Loucy (cell line): ENCODE data around the gene PLA2G2C.

Experiments used
- CTCF ChIP-seq: fragments of 200-600 bp; sonication (generic); conservative IDR thresholded peaks from 2 replicates; pipeline ENCODE4 v1.5.1; 2014; ENCODE audit warnings: mild to moderate bottlenecking, antibody characterized with exemption, low read length
- EZH2phosphoT487 ChIP-seq: fragments of 200-600 bp; IDR thresholded peaks from 2 replicates; pipeline ENCODE4 v1.6.1; 2018; ENCODE audit warnings: antibody characterized with exemption, mild to moderate bottlenecking, moderate library complexity, borderline replicate concordance

DNA sequence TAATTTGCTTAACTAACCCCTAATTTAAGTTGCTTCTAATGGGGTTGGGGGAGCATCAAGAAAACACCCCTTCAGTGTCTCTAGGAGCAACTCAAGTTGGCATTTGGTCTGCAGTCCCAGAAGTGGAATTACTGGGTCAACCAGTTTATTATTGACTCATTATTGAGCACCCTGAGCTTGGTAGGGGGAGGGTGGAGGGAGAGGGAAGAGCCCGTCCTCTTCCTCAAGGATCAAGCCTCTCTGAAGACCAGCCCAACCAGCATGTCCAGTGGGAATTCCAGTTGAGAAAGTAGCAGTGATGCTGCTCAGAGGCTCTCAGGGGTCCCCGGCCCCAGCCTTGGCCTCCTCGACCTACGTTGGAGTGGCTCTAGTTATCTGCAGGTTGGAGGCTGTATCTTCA is 49.3 kb downstream of the PLA2G2C start:
- TF ChIP-seq CTCF, result no peak
- TF ChIP-seq EZH2phosphoT487, result no peak
